ENCODE results near the gene PCGF3.
"Not testable (repeated sequence)": the region's sequence is repeated elsewhere in the genome, so short reads cannot be mapped to it uniquely, and the experiment has no call there.

The PCGF3 gene

GRCh38 chr4:704198-704891 lies 1.3 kb upstream of the PCGF3 start:
- DNase-seq: no peak

GRCh38 chr4:704971-705277 lies 708 bp upstream of the PCGF3 start:
- DNase-seq: no peak

- DNase-seq: not testable (repeated sequence)
Measured at GRCh38 chr4:706083-706633, 526 bp downstream of the PCGF3 start.

- DNase-seq: no peak
Measured at GRCh38 chr4:706834-707598, 1.4 kb downstream of the PCGF3 start.

- DNase-seq: no peak
Measured at GRCh38 chr4:707929-708630, 2.4 kb downstream of the PCGF3 start.

GRCh38 chr4:708631-708933 lies 3.0 kb downstream of the PCGF3 start:
- DNase-seq: no peak

- no peak for DNase-seq
Measured at GRCh38 chr4:709348-709747, 3.7 kb downstream of the PCGF3 start.

- no peak for DNase-seq
Measured at GRCh38 chr4:710116-710515, 4.5 kb downstream of the PCGF3 start.

GRCh38 chr4:710916-711315 lies 5.3 kb downstream of the PCGF3 start:
- no peak for DNase-seq

GRCh38 chr4:712093-712492 lies 6.5 kb downstream of the PCGF3 start:
- DNase-seq: no peak

GRCh38 chr4:712916-713632 lies 7.4 kb downstream of the PCGF3 start:
- DNase-seq: no peak

- DNase-seq: no peak
Measured at GRCh38 chr4:714087-714486, 8.5 kb downstream of the PCGF3 start.

- no peak for DNase-seq
Measured at GRCh38 chr4:717601-718320, 12.1 kb downstream of the PCGF3 start.

GRCh38 chr4:718460-718859 lies 12.8 kb downstream of the PCGF3 start:
- no peak for DNase-seq

GRCh38 chr4:720111-720860 lies 14.7 kb downstream of the PCGF3 start:
- no peak for DNase-seq

GRCh38 chr4:721261-722168 lies 15.9 kb downstream of the PCGF3 start:
- no peak for DNase-seq

GRCh38 chr4:722169-722725 lies 16.6 kb downstream of the PCGF3 start:
- no peak for DNase-seq

GRCh38 chr4:722851-723360 lies 17.3 kb downstream of the PCGF3 start:
- DNase-seq: no peak

GRCh38 chr4:723751-724530 lies 18.3 kb downstream of the PCGF3 start:
- DNase-seq: no peak

Measured in activated naive CD4-positive, alpha-beta T cell treated with anti-CD3 and anti-CD28 coated beads, Interleukin-2, amount 50 U/mL, for 16 hours (primary cell).